ENCODE data around the gene ADGRV1.

ADGRV1 gene

DNA sequence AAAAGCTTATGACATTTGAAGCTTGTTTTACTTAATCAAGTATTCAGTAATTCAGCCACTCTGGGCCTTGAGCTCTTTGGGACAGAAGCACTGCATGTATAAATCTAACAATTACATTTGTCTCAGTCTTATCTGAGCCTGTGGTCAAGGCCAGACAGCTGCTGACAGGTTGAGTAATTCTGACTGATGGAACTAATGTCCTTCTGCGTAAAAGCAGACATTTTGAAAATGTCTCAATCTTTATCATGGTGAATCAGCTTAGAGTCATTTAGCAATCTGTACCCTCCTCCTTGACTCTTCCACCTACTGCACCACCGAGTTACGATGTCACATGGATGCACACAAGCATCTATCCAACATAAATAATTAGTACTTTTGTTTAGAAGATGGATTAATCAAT lies 424.6 kb downstream of the ADGRV1 start:
- in situ Hi-C loops (cut with MboI; ENCODE audit: low pct_unique_long_range_greater_than_20kb, low sequenced_read_pairs, unreplicated experiment) = no loop called here
- no peak for DNase-seq (ENCODE audit: low spot score)
- TF ChIP-seq CTCF (IDR thresholded peaks at IDR 0.05; ENCODE audit: extremely low read depth, insufficient read depth, missing control alignments) = no peak

DNA sequence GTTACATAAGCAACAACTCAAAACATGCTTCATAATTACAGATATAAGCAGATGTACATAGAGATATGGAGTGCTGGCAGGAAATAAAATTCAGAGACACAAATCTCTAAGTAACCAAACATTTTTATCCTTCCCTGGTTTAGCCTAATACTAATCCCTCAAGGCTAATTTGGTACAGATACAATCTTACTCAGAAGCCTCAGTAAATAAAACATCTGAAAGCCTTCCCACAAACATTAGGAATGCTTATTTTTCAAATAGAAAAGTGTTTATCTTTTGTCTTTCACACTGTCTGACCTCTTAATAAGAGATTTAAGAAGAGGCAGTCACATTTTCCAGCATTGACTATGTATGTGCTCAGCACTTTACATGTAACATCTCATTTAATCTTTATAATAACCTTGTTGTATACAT lies 425.1 kb downstream of the ADGRV1 start:
- TF ChIP-seq CTCF (IDR thresholded peaks at IDR 0.05; ENCODE audit: extremely low read depth, insufficient read depth, missing control alignments) = no peak
- DNase-seq (ENCODE audit: low spot score) = no peak
- in situ Hi-C loops (cut with MboI; ENCODE audit: low pct_unique_long_range_greater_than_20kb, low sequenced_read_pairs, unreplicated experiment) = no loop called here

GRCh38 chr5:90985341-90985740 lies 426.7 kb downstream of the ADGRV1 start:
- in situ Hi-C loops (cut with MboI; ENCODE audit: low pct_unique_long_range_greater_than_20kb, low sequenced_read_pairs, unreplicated experiment) = no loop called here
- no peak for DNase-seq (ENCODE audit: low spot score)
- TF ChIP-seq CTCF (IDR thresholded peaks at IDR 0.05; ENCODE audit: extremely low read depth, insufficient read depth, missing control alignments) = no peak

GRCh38 chr5:90987726-90988125 lies 429.1 kb downstream of the ADGRV1 start:
- in situ Hi-C loops (cut with MboI; ENCODE audit: low pct_unique_long_range_greater_than_20kb, low sequenced_read_pairs, unreplicated experiment) = no loop called here

GRCh38 chr5:90991201-90991600 lies 432.6 kb downstream of the ADGRV1 start:
- in situ Hi-C loops (cut with MboI; ENCODE audit: low pct_unique_long_range_greater_than_20kb, low sequenced_read_pairs, unreplicated experiment) = no loop called here
- TF ChIP-seq CTCF (IDR thresholded peaks at IDR 0.05; ENCODE audit: extremely low read depth, insufficient read depth, missing control alignments) = no peak
- DNase-seq (ENCODE audit: low spot score) = no peak

More at GRCh38 chr5:90987726-90988125, 429.1 kb downstream of the ADGRV1 start:
- no peak for DNase-seq (ENCODE audit: low spot score)
- no peak for TF ChIP-seq CTCF (IDR thresholded peaks at IDR 0.05; ENCODE audit: extremely low read depth, insufficient read depth, missing control alignments)

GRCh38 chr5:90994796-90995195 lies 436.2 kb downstream of the ADGRV1 start:
- in situ Hi-C loops (cut with MboI; ENCODE audit: low pct_unique_long_range_greater_than_20kb, low sequenced_read_pairs, unreplicated experiment) = no loop called here
- TF ChIP-seq CTCF (IDR thresholded peaks at IDR 0.05; ENCODE audit: extremely low read depth, insufficient read depth, missing control alignments) = no peak
- DNase-seq (ENCODE audit: low spot score) = no peak

- DNase-seq (ENCODE audit: low spot score) = no peak
- no peak for TF ChIP-seq CTCF (IDR thresholded peaks at IDR 0.05; ENCODE audit: extremely low read depth, insufficient read depth, missing control alignments)
- in situ Hi-C loops (cut with MboI; ENCODE audit: low pct_unique_long_range_greater_than_20kb, low sequenced_read_pairs, unreplicated experiment) = no loop called here
These were observed 437.5 kb downstream of the ADGRV1 start for GRCh38 chr5:90996089-90996488.
